ENCODE results near the gene FGF12.

FGF12 gene

GRCh38 chr3:192249516-192249915 is 477.8 kb downstream of the FGF12 start:
- Mint-ChIP-seq H3K27me3 (peaks cover 8% of the 10 kb centered on the region), H3K27ac (no peak overlapping the region), H3K4me3 (no peak overlapping the region), H3K4me1 (peaks cover 7% of the 10 kb centered on the region), H3K9me3 (no peaks in the 10 kb centered on the region), H3K36me3 (no peaks in the 10 kb centered on the region)
- no peak for ATAC-seq

GRCh38 chr3:192246847-192247559 is 480.3 kb downstream of the FGF12 start:
- peak; percentile 59 for ATAC-seq
- Mint-ChIP-seq H3K27me3 (peaks cover 3% of the 10 kb centered on the region), H3K9me3 (no peaks in the 10 kb centered on the region), H3K27ac (no peak overlapping the region), H3K36me3 (no peaks in the 10 kb centered on the region), H3K4me3 (no peak overlapping the region), H3K4me1 (peaks cover 7% of the 10 kb centered on the region)

- H3K4me1 Mint-ChIP-seq: peaks cover 7% of the 10 kb centered on the region
- no peak overlapping the region for H3K4me3 Mint-ChIP-seq
- H3K27ac Mint-ChIP-seq: no peak overlapping the region
- H3K36me3 Mint-ChIP-seq: no peaks in the 10 kb centered on the region
- peaks cover 9% of the 10 kb centered on the region for H3K27me3 Mint-ChIP-seq
- no peak for ATAC-seq
- H3K9me3 Mint-ChIP-seq: no peaks in the 10 kb centered on the region
These were observed 482.8 kb downstream of the FGF12 start for GRCh38 chr3:192244591-192244990.

- no peaks in the 10 kb centered on the region for H3K36me3 Mint-ChIP-seq
- H3K4me3 Mint-ChIP-seq: no peak overlapping the region
- no peak overlapping the region for H3K27ac Mint-ChIP-seq
- no peaks in the 10 kb centered on the region for H3K4me1 Mint-ChIP-seq
- H3K9me3 Mint-ChIP-seq: no peaks in the 10 kb centered on the region
- ATAC-seq: no peak
- peaks cover 32% of the 10 kb centered on the region for H3K27me3 Mint-ChIP-seq
These were observed 487.4 kb downstream of the FGF12 start for GRCh38 chr3:192239956-192240355.

GRCh38 chr3:192237992-192238608 is 489.2 kb downstream of the FGF12 start:
- ATAC-seq: no peak
- Mint-ChIP-seq H3K4me3 (no peak overlapping the region), H3K27ac (no peak overlapping the region), H3K36me3 (no peaks in the 10 kb centered on the region), H3K4me1 (no peaks in the 10 kb centered on the region), H3K9me3 (no peaks in the 10 kb centered on the region), H3K27me3 (peaks cover 32% of the 10 kb centered on the region)

GRCh38 chr3:192229866-192230265 is 497.5 kb downstream of the FGF12 start:
- H3K36me3 Mint-ChIP-seq: no peaks in the 10 kb centered on the region
- no peak overlapping the region for H3K27ac Mint-ChIP-seq
- H3K27me3 Mint-ChIP-seq: no peaks in the 10 kb centered on the region
- no peak overlapping the region for H3K4me3 Mint-ChIP-seq
- H3K4me1 Mint-ChIP-seq: no peaks in the 10 kb centered on the region
- peaks cover 2% of the 10 kb centered on the region for H3K9me3 Mint-ChIP-seq
- ATAC-seq: no peak

- Mint-ChIP-seq H3K4me1 (no peaks in the 10 kb centered on the region), H3K9me3 (no peaks in the 10 kb centered on the region), H3K27me3 (peaks cover 10% of the 10 kb centered on the region), H3K4me3 (no peak overlapping the region), H3K36me3 (no peaks in the 10 kb centered on the region), H3K27ac (no peak overlapping the region)
- no peak for ATAC-seq
These were observed 502.6 kb downstream of the FGF12 start for GRCh38 chr3:192224634-192225155.

GRCh38 chr3:192223815-192224214 is 503.5 kb downstream of the FGF12 start:
- Mint-ChIP-seq H3K27me3 (peaks cover 10% of the 10 kb centered on the region), H3K4me1 (no peaks in the 10 kb centered on the region), H3K36me3 (no peaks in the 10 kb centered on the region), H3K27ac (no peak overlapping the region), H3K9me3 (no peaks in the 10 kb centered on the region), H3K4me3 (no peak overlapping the region)
- ATAC-seq: no peak

- no peaks in the 10 kb centered on the region for H3K9me3 Mint-ChIP-seq
- no peak for ATAC-seq
- no peaks in the 10 kb centered on the region for H3K4me1 Mint-ChIP-seq
- no peak overlapping the region for H3K4me3 Mint-ChIP-seq
- H3K27ac Mint-ChIP-seq: no peak overlapping the region
- no peaks in the 10 kb centered on the region for H3K36me3 Mint-ChIP-seq
- peaks cover 10% of the 10 kb centered on the region for H3K27me3 Mint-ChIP-seq
These were observed 506.4 kb downstream of the FGF12 start for GRCh38 chr3:192220915-192221314.

GRCh38 chr3:192219926-192220325 is 507.4 kb downstream of the FGF12 start:
- ATAC-seq: no peak
- Mint-ChIP-seq H3K27ac (no peak overlapping the region), H3K9me3 (no peaks in the 10 kb centered on the region), H3K36me3 (no peaks in the 10 kb centered on the region), H3K27me3 (peaks cover 10% of the 10 kb centered on the region), H3K4me1 (no peaks in the 10 kb centered on the region), H3K4me3 (no peak overlapping the region)

GRCh38 chr3:192216067-192216466 is 511.3 kb downstream of the FGF12 start:
- Mint-ChIP-seq H3K4me1 (no peaks in the 10 kb centered on the region), H3K36me3 (no peaks in the 10 kb centered on the region), H3K9me3 (no peaks in the 10 kb centered on the region), H3K27ac (no peak overlapping the region), H3K27me3 (peaks cover 14% of the 10 kb centered on the region), H3K4me3 (no peak overlapping the region)
- no peak for ATAC-seq

GRCh38 chr3:192212979-192213378 is 514.4 kb downstream of the FGF12 start:
- Mint-ChIP-seq H3K36me3 (no peaks in the 10 kb centered on the region), H3K4me3 (no peak overlapping the region), H3K4me1 (no peaks in the 10 kb centered on the region)

GRCh38 chr3:192212335-192212734 is 515.0 kb downstream of the FGF12 start:
- H3K36me3 Mint-ChIP-seq: no peaks in the 10 kb centered on the region
- H3K27ac Mint-ChIP-seq: no peak overlapping the region
- peaks cover 17% of the 10 kb centered on the region for H3K27me3 Mint-ChIP-seq
- ATAC-seq: no peak
- no peaks in the 10 kb centered on the region for H3K4me1 Mint-ChIP-seq
- no peaks in the 10 kb centered on the region for H3K9me3 Mint-ChIP-seq
- no peak overlapping the region for H3K4me3 Mint-ChIP-seq

More at GRCh38 chr3:192212979-192213378, 514.4 kb downstream of the FGF12 start:
- no peaks in the 10 kb centered on the region for H3K9me3 Mint-ChIP-seq
- H3K27ac Mint-ChIP-seq: no peak overlapping the region
- H3K27me3 Mint-ChIP-seq: peaks cover 16% of the 10 kb centered on the region
- no peak for ATAC-seq

- Mint-ChIP-seq H3K27ac (no peak overlapping the region), H3K27me3 (peaks cover 27% of the 10 kb centered on the region), H3K4me1 (no peaks in the 10 kb centered on the region), H3K36me3 (no peaks in the 10 kb centered on the region), H3K4me3 (no peak overlapping the region), H3K9me3 (no peaks in the 10 kb centered on the region)
- no peak for ATAC-seq
These were observed 519.7 kb downstream of the FGF12 start for GRCh38 chr3:192207651-192208050.

GRCh38 chr3:192207239-192207638 is 520.1 kb downstream of the FGF12 start:
- Mint-ChIP-seq H3K36me3 (no peaks in the 10 kb centered on the region), H3K4me3 (no peak overlapping the region), H3K27ac (no peak overlapping the region), H3K27me3 (peaks cover 27% of the 10 kb centered on the region), H3K4me1 (no peaks in the 10 kb centered on the region), H3K9me3 (no peaks in the 10 kb centered on the region)
- no peak for ATAC-seq

- ATAC-seq: no peak
- no peaks in the 10 kb centered on the region for H3K27me3 Mint-ChIP-seq
- H3K36me3 Mint-ChIP-seq: no peaks in the 10 kb centered on the region
- no peak overlapping the region for H3K27ac Mint-ChIP-seq
- no peak overlapping the region for H3K4me3 Mint-ChIP-seq
- no peaks in the 10 kb centered on the region for H3K4me1 Mint-ChIP-seq
- H3K9me3 Mint-ChIP-seq: no peaks in the 10 kb centered on the region
These were observed 533.3 kb downstream of the FGF12 start for GRCh38 chr3:192194085-192194484.

Data from stimulated activated memory B cell treated with anti-CD40 and anti-IgM and Interleukin-4, amounts not matched to agents 10 μg/mL and 1 μg/mL and 100 μg/mL, for 72 hours (primary cell).